KOPT-K1 (cell line): ENCODE measurements around the gene VPS26B.

Source experiments
- H3K27ac ChIP-seq: fragments of 200-600 bp; sonication (generic); 2 replicates; pipeline ENCODE4 v1.5.1; 2016; ENCODE audit warnings: antibody characterized with exemption, mild to moderate bottlenecking, low read depth, low read length; ENCODE audit not compliant: poor library complexity, severe bottlenecking
- H3K36me3 ChIP-seq: fragments of 200-600 bp; sonication (generic); 2 replicates; pipeline ENCODE4 v1.5.1; 2017; ENCODE audit warnings: antibody characterized with exemption, mild to moderate bottlenecking, low read length, moderate library complexity; ENCODE audit not compliant: insufficient read depth
- H3K9me3 ChIP-seq: fragments of 200-600 bp; sonication (generic); 2 replicates; pipeline ENCODE4 v1.5.1; 2017; ENCODE audit warnings: antibody characterized with exemption, low read length, mild to moderate bottlenecking; ENCODE audit not compliant: insufficient read depth, poor library complexity, severe bottlenecking

Gene VPS26B

GRCh38 chr11:134224710-134225664 lies 516 bp downstream of the VPS26B start:
- Histone ChIP-seq H3K36me3 (peaks cover 28% of the 10 kb centered on the region), H3K9me3 (no peaks in the 10 kb centered on the region), H3K27ac (peak overlapping the region; percentile 82)

- H3K36me3 ChIP-seq, result peaks cover 21% of the 10 kb centered on the region
- no peaks in the 10 kb centered on the region for H3K9me3 ChIP-seq
Measured at GRCh38 chr11:134226806-134227325, 2.4 kb downstream of the VPS26B start.

DNA sequence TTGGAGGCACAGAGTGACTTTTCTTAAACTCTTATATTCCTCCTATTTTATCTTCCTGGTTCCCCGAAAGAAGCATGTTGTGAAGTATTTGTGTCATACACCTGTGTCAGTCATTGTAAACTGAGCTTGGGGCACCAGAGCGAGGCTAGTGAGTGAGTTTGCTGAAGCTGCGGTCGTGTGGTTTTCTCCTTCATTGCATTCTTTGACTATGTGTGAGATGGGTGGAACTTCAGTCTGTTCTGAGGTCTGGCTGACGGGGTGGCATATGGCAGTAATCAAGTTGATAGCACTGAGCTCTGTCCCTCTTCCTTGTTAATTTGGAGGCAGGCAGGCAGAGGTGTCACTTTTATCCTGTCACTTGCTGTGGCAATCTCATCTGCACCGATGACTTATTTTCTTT lies 4.2 kb downstream of the VPS26B start:
- Histone ChIP-seq H3K27ac (no peak overlapping the region), H3K36me3 (0 out of 2 replicates have a peak, but pooled peaks cover 13% of the 10 kb centered on the region), H3K9me3 (no peaks in the 10 kb centered on the region)

More at GRCh38 chr11:134226806-134227325, 2.4 kb downstream of the VPS26B start:
- no peak overlapping the region for H3K27ac ChIP-seq

- H3K9me3 ChIP-seq, result no peaks in the 10 kb centered on the region
- H3K27ac ChIP-seq, result no peak overlapping the region
Measured at GRCh38 chr11:134229126-134229790, 4.8 kb downstream of the VPS26B start.

GRCh38 chr11:134230339-134230738 lies 5.9 kb downstream of the VPS26B start:
- no peak overlapping the region for H3K27ac ChIP-seq
- H3K9me3 ChIP-seq, result no peaks in the 10 kb centered on the region

More at GRCh38 chr11:134229126-134229790, 4.8 kb downstream of the VPS26B start:
- 0 out of 2 replicates have a peak, but pooled peaks cover 19% of the 10 kb centered on the region for H3K36me3 ChIP-seq

DNA sequence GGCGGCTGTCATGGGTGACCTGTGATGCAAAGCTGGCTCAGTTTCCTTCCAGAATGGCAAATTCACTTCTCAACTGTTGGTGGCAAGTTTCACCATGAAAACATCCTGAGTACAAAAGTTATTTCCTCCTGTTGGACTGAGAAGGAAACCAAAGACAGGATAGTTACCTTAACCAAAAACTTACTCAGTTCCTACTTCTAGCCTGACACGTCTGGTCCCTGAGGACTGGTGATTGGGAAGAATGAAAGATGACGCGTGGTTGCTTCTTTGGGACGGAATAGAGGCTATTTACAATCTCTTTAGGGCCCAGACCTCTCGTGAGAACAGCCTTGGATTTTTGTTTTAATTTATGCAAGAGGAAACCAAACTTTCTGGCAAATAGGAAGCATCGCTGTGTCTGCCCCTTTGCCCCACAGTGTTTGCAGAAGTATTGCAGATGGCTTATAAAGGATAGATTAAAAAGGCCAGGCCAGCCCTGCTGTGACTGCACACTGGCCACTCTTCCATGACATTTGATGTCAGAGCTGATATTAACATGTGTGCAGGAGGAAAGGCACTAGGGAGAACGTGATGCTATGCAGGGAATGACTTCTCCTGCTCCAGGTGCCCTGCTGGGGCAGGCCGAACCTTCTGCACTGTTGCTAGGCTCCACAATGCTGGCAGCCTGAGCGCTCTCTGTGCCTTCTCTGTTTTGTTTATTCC lies 7.6 kb downstream of the VPS26B start:
- no peaks in the 10 kb centered on the region for H3K9me3 ChIP-seq
- H3K36me3 ChIP-seq, result peaks cover 47% of the 10 kb centered on the region
- H3K27ac ChIP-seq, result no peak overlapping the region

More at GRCh38 chr11:134230339-134230738, 5.9 kb downstream of the VPS26B start:
- H3K36me3 ChIP-seq, result peaks cover 30% of the 10 kb centered on the region

- H3K9me3 ChIP-seq, result no peaks in the 10 kb centered on the region
- H3K36me3 ChIP-seq, result peaks cover 59% of the 10 kb centered on the region
- H3K27ac ChIP-seq, result no peak overlapping the region
Measured at GRCh38 chr11:134233729-134234179, 9.3 kb downstream of the VPS26B start.

GRCh38 chr11:134235399-134235798 lies 10.9 kb downstream of the VPS26B start:
- peaks cover 69% of the 10 kb centered on the region for H3K36me3 ChIP-seq
- no peak overlapping the region for H3K27ac ChIP-seq
- H3K9me3 ChIP-seq, result no peaks in the 10 kb centered on the region

- Histone ChIP-seq H3K9me3 (no peaks in the 10 kb centered on the region), H3K27ac (no peak overlapping the region), H3K36me3 (peaks cover 79% of the 10 kb centered on the region)
Measured at GRCh38 chr11:134236834-134237556, 12.5 kb downstream of the VPS26B start.

DNA sequence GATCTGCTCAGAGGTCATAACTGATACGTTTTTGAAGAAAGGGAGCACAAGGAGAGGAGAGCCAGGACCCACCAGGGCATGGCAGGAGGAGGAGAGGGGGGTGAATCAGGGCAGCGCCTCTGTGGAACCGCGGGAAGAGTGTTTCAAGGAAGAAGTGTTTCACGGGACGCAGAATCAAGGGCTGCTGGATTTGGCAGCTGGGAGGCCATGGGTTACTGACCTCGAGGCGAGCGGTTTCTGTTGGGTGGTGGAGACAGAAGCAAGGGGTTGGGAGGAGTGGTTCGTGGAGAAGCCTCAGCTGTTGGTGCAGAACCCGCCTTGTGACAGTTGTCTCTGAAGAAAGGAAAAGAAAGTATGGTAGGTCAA lies 13.1 kb downstream of the VPS26B start:
- Histone ChIP-seq H3K9me3 (no peaks in the 10 kb centered on the region), H3K36me3 (peaks cover 85% of the 10 kb centered on the region), H3K27ac (no peak overlapping the region)

GRCh38 chr11:134238956-134239355 lies 14.5 kb downstream of the VPS26B start:
- Histone ChIP-seq H3K36me3 (peaks cover 94% of the 10 kb centered on the region), H3K27ac (no peak overlapping the region), H3K9me3 (no peaks in the 10 kb centered on the region)

DNA sequence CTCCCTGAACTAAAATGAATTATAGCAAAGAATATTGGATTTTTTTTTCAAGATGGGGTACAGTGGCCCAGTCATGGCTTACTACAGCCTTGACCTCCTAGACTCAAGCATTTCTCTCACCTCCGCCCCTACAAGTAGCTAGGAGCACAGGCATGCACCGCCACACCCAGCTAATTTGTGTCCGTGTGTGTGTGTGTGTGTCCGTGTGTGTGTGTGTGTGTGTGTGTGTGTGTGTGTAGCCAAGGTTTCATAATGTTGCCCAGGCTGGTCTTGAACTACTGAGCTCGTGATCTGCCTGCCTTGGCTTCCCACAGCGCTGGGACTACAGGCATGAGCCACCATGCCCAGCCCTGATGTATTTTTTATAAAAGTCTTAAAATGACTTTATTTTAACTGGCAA lies 16.1 kb downstream of the VPS26B start:
- Histone ChIP-seq H3K9me3 (no peaks in the 10 kb centered on the region), H3K27ac (no peak overlapping the region), H3K36me3 (peaks cover 94% of the 10 kb centered on the region)

GRCh38 chr11:134242376-134242775 lies 17.9 kb downstream of the VPS26B start:
- Histone ChIP-seq H3K9me3 (no peaks in the 10 kb centered on the region), H3K36me3 (peaks cover 95% of the 10 kb centered on the region), H3K27ac (no peak overlapping the region)

GRCh38 chr11:134243913-134244312 lies 19.4 kb downstream of the VPS26B start:
- peaks cover 100% of the 10 kb centered on the region for H3K36me3 ChIP-seq
- H3K9me3 ChIP-seq, result no peaks in the 10 kb centered on the region
- no peak overlapping the region for H3K27ac ChIP-seq
